ENCODE data around the gene TRAPPC2L.
A peak's percentile ranks its signal among the peaks of the same experiment; 100 is the strongest.

DNA sequence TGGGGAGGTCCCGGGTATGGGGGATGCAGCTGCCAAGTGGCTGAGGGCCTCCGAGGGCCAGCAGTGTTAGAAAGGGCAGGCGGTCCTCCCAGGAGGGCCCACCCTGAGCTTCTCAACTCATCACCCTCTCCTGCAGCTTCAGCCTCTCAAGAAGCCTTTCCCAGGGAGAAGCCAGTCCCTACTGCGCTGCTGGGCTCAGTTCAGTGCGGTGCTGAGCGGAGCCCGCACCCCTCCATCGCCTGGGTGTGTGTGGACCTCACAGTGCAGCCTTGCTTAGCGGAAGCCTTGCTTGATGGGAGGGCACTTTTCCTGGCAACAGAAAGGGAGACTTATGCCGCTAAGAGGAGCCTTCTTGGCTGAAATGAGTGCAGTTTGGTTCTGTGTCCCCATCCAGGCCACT is 41.7 kb upstream of the TRAPPC2L start:
- TF ChIP-seq, protein P1, sequence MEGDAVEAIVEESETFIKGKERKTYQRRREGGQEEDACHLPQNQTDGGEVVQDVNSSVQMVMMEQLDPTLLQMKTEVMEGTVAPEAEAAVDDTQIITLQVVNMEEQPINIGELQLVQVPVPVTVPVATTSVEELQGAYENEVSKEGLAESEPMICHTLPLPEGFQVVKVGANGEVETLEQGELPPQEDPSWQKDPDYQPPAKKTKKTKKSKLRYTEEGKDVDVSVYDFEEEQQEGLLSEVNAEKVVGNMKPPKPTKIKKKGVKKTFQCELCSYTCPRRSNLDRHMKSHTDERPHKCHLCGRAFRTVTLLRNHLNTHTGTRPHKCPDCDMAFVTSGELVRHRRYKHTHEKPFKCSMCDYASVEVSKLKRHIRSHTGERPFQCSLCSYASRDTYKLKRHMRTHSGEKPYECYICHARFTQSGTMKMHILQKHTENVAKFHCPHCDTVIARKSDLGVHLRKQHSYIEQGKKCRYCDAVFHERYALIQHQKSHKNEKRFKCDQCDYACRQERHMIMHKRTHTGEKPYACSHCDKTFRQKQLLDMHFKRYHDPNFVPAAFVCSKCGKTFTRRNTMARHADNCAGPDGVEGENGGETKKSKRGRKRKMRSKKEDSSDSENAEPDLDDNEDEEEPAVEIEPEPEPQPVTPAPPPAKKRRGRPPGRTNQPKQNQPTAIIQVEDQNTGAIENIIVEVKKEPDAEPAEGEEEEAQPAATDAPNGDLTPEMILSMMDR (IDR thresholded peaks at IDR 0.05 in 8 of 11, conservative IDR thresholded peaks at IDR 0.05 in 3 of 11) = no peak
- no peak for TF ChIP-seq POLR2A (IDR thresholded peaks at IDR 0.05)
- TF ChIP-seq POLR2AphosphoS5 (IDR thresholded peaks at IDR 0.05) = peak in 1 of 3 donors; percentile 4
